ENCODE measurements around the gene ANKRD44. TPM values are rescaled to one million over a fixed set of nuclear protein-coding genes. Genes with fewer than 3 reads are reported as not detected.
"Not testable (repeated sequence)": the region's sequence is repeated elsewhere in the genome, so short reads cannot be mapped to it uniquely, and the experiment has no call there.

The ANKRD44 gene
- total RNA-seq, 1 experiment from 2014 or later, result not detected

DNA sequence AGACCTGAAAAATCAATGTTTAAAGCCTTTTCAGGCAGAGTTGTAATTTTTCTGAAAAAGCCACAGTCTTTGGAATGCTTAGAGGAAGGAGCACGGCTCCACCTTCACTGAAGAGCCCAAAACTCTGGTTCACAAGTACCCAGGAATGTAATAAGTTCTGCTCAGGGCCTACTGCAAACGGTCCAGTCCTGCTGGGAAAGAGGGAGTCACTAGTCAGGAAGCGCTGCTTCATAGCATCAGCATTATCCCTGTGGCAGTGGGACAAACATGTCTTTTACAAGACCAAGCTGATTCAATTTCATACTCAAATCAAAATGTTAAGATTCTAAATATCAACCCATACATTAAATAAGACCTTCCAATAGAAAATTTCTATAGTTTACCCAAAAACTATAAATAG, 231.2 kb downstream of the ANKRD44 start:
- in situ Hi-C loops (cut with HindIII; ENCODE audit: low sequenced_read_pairs), result no loop called here
- no peak for DNase-seq (ENCODE audit: low spot score)

DNA sequence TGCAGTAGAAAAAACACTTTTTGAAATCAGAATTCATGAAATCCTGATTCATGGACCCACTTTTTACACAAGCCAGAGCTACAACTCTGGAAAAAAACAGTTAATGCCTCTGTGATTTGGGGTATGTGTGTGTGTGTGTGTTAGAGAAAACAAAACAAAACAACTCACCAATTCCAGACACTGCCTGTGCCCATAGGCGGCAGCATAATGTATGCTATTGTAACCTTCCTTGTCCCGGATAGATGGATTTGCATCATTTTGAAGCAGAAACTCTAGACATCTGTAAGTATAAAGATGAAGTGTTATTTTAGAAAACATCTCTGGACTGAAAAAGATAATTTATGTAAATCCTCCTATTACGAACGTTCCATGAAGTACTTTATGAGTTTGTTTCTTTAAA, 232.0 kb downstream of the ANKRD44 start:
- in situ Hi-C loops (cut with HindIII; ENCODE audit: low sequenced_read_pairs), result no loop called here
- no peak for DNase-seq (ENCODE audit: low spot score)

DNA sequence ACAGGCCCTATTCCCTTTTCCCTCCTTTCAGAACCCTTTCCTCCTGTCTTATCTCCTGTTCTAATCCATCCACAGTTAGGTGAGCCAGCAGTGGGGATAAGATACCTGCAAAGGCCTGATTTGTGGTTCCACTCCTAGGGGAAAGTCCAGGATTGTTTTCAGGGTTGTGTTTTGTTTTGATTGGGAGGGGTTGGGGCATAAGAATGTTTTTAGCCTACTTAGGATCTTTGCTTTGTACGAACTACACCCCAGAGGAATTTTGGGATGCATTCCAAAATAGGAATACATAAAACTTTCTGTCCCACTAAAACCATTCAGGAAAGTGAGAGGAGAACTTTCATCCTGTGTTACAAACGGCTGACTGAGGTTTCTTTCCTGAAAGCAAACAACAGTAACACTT, 233.2 kb downstream of the ANKRD44 start:
- in situ Hi-C loops (cut with HindIII; ENCODE audit: low sequenced_read_pairs), result no loop called here
- no peak for DNase-seq (ENCODE audit: low spot score)

- DNase-seq (ENCODE audit: low spot score), result no peak
- in situ Hi-C loops (cut with HindIII; ENCODE audit: low sequenced_read_pairs), result no loop called here
These were observed 233.9 kb downstream of the ANKRD44 start for GRCh38 chr2:197076652-197077051.

- in situ Hi-C loops (cut with HindIII; ENCODE audit: low sequenced_read_pairs), result no loop called here
- DNase-seq (ENCODE audit: low spot score), result no peak
These were observed 234.7 kb downstream of the ANKRD44 start for GRCh38 chr2:197075754-197076337.

DNA sequence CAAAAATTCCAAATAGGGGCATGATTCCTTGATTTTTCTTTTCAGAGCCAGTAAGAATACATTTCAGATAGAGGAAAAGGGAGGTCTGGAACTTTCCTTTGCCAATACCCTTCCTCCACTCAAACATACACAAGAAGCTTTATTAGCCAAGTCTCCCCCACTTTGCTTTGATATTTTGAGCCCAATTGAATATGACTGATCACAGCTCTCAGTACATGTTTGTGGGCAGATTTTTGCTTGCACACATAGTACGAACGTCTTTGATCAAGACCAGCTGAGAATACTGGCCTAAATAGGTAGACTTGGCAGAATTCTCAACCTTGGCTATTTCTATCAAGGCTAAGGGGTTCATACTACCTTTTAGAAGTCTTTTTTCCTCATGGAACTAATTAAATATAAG, 235.3 kb downstream of the ANKRD44 start:
- DNase-seq (ENCODE audit: low spot score), result no peak
- in situ Hi-C loops (cut with HindIII; ENCODE audit: low sequenced_read_pairs), result no loop called here

- in situ Hi-C loops (cut with HindIII; ENCODE audit: low sequenced_read_pairs), result no loop called here
- DNase-seq (ENCODE audit: low spot score), result peak; percentile 32
These were observed 236.7 kb downstream of the ANKRD44 start for GRCh38 chr2:197073701-197074433.

GRCh38 chr2:197073270-197073669, 237.3 kb downstream of the ANKRD44 start:
- no peak for DNase-seq (ENCODE audit: low spot score)
- in situ Hi-C loops (cut with HindIII; ENCODE audit: low sequenced_read_pairs), result no loop called here

DNA sequence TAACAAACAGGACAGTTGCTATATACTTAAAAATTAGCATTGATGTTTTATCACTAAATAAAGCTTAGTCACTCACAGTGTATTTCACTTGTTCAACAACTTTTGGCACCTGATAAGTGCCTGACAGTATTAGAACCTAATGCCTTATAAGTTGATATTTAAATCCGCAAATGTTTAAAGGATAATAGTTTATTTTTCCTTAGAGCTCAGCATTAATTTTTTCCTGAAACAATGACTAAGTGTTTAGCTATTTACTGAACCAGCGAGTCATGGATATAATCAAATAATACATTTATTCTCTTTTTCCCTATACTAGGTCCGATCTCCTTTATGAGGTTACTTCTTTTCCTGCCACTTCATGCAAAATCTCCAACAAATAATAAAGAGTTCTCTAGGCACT, 238.0 kb downstream of the ANKRD44 start:
- DNase-seq (ENCODE audit: low spot score), result no peak
- in situ Hi-C loops (cut with HindIII; ENCODE audit: low sequenced_read_pairs), result no loop called here

- DNase-seq (ENCODE audit: low spot score), result no peak
- in situ Hi-C loops (cut with HindIII; ENCODE audit: low sequenced_read_pairs), result no loop called here
These were observed 238.7 kb downstream of the ANKRD44 start for GRCh38 chr2:197071790-197072436.

DNA sequence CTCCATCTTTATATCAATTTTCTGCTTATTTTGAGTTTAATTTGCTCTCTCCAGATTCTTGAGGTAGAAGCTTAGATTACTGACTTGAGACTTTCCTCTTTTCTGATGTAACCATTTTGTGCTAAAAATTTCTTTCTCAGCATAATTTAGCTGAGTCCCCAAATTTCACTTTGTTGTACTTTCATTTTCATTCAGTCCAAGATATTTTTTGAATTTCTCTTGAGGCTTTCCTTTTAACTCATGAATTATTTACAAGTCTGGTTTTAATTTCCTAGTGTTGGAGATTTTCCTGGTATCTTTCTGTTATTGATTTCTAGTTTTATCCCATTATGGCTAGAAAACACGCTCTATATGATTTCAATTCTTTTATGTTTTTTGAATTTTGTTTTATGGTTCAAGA, 239.4 kb downstream of the ANKRD44 start:
- in situ Hi-C loops (cut with HindIII; ENCODE audit: low sequenced_read_pairs), result no loop called here
- DNase-seq (ENCODE audit: low spot score), result no peak

DNA sequence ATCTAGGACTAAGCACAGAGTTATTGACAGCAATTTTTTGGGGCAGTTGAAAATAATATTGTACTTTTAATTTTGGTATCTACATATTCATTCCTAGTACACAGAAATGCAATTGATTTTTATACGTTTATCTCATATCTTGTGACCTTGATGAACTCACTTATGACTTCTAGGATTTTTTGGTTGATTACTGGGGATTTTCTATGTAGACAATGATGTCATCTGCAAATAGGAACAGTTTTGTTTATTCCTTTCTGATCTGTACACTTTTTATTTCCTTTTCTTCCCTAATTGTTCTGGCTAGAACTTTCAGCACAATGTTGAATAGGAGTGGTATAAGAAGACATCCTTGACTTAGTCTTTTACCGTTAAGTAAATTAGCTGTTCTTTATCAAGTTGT, 240.6 kb downstream of the ANKRD44 start:
- no peak for DNase-seq (ENCODE audit: low spot score)
- in situ Hi-C loops (cut with HindIII; ENCODE audit: low sequenced_read_pairs), result no loop called here

DNA sequence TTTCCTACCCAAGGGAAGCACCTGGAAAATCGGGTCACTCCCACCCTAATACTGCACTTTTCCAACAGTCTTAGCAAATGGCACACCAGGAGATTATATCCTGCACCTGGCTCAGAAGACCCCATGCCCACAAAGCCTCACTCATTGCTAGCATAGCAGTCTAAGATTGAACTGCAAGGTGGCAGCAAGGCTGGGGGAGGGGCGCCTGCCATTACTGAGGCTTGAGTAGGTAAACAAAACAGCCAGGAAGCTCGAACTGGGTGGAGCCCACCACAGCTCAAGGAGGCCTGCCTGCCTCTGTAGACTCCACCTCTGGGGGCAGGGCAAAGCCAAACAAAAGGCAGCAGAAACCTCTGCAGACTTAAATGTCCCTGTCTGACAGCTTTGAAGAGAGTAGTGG, 248.0 kb downstream of the ANKRD44 start:
- DNase-seq (ENCODE audit: low spot score); in situ Hi-C loops (cut with HindIII; ENCODE audit: low sequenced_read_pairs): not testable (repeated sequence)

GRCh38 chr2:197059477-197059876, 251.1 kb downstream of the ANKRD44 start:
- no peak for DNase-seq (ENCODE audit: low spot score)
- in situ Hi-C loops (cut with HindIII; ENCODE audit: low sequenced_read_pairs), result no loop called here

DNA sequence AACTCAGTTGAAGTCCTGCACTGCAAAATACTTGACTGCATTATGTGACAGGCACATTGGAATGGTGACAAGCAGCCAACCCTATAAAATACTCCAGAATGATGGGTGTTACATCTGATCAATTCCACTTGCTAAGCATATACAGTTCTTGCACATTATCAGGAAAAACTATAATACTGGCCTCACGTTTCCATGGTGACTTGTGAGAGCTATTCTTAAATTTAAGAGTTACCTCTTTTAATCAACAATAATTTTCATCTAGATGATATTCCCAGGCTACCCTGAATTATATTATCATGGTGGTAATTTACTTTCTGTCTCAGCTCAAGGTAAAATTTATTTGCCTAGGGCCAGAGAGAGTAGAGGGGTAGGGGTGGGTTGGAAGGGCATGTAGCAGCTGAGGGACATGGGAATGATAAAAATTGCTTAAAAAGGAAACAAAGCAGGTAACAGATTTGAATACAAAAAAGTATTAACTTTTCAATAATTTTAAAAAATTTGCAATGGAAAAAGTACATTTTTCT, 251.7 kb downstream of the ANKRD44 start:
- DNase-seq (ENCODE audit: low spot score), result no peak
- in situ Hi-C loops (cut with HindIII; ENCODE audit: low sequenced_read_pairs), result no loop called here

DNA sequence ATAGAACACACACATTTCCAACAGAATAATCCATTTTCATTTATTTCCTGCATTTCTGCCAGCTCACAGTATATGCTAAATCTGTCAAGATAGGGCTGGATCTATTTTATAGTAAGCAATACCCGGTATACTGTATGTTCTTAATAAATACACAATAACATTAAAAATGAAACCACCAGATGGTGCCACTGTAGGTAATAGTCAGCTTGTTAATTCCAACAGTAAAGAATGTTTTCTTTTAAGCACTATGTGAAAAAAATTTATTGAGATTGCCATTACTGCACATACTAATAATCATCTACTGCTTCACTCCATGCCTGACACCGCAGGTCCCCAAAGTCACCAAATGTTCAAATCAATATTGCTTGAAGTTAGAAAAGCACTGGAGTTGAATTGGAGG, 252.6 kb downstream of the ANKRD44 start:
- no peak for DNase-seq (ENCODE audit: low spot score)
- in situ Hi-C loops (cut with HindIII; ENCODE audit: low sequenced_read_pairs), result no loop called here

DNA sequence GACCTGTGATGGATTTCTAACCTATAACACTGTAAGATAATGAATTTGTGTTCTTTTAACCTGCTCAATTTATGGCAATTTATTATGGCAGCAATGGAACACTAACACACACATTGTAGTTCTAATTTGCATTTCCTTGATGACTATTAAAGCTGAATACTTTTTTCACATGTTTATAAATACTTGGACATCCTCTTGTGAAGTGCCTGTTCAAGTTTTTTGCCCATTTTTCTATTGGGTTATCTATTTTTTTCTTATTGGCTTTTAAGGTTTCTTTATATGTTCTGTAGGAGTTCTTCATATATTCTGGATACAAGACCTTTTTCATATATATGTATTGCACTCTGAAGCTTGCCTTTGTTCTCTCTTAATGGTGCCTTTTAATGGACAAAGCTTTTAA, 255.5 kb downstream of the ANKRD44 start:
- no peak for DNase-seq (ENCODE audit: low spot score)
- in situ Hi-C loops (cut with HindIII; ENCODE audit: low sequenced_read_pairs), result no loop called here

GRCh38 chr2:197054437-197054836, 256.1 kb downstream of the ANKRD44 start:
- in situ Hi-C loops (cut with HindIII; ENCODE audit: low sequenced_read_pairs), result no loop called here

GRCh38 chr2:197052356-197052755, 258.2 kb downstream of the ANKRD44 start:
- in situ Hi-C loops (cut with HindIII; ENCODE audit: low sequenced_read_pairs), result no loop called here

More at GRCh38 chr2:197054437-197054836, 256.1 kb downstream of the ANKRD44 start:
- DNase-seq (ENCODE audit: low spot score), result no peak

DNA sequence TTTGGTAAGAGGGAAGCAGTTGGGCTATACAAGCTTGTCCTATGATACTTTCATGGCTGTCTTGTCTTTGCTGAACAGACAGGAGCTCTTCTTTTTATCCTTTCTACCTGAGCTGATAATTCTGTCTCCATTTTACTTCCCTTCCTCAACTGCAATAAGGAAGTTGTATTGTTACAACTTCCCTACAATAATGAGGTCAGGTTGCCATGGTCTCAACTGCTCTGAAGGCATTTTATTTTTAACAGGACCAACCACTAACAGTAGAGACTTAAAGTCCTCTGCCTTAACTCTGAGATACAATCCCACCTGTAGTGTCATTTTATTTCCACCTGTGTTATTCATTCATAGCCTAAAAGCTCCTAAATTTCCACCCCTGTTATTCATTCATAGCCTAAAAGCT, 265.5 kb downstream of the ANKRD44 start:
- in situ Hi-C loops (cut with HindIII; ENCODE audit: low sequenced_read_pairs), result no loop called here
- no peak for DNase-seq (ENCODE audit: low spot score)

More at GRCh38 chr2:197052356-197052755, 258.2 kb downstream of the ANKRD44 start:
- peak; percentile 70 for DNase-seq (ENCODE audit: low spot score)
